Endothelial cell (in vitro differentiated cells): ENCODE measurements around the gene RPS25. TPM values are rescaled to one million over a fixed set of nuclear protein-coding genes. Genes with fewer than 3 reads are reported as not detected.
"Not testable (repeated sequence)": the region's sequence is repeated elsewhere in the genome, so short reads cannot be mapped to it uniquely, and the experiment has no call there.

ENCODE experiments used
- DNase-seq: peaks from one replicate; pipeline ENCODE4 v3.0.0; 2021; ENCODE audit warnings: low spot score
- H3K27ac Mint-ChIP-seq: one replicate; pipeline ENCODE4 v1.8.0; 2021; ENCODE audit warnings: mixed read lengths, inconsistent platforms; ENCODE audit not compliant: unreplicated experiment
- H3K27me3 Mint-ChIP-seq: one replicate; pipeline ENCODE4 v1.8.0; 2021; ENCODE audit warnings: mild to moderate bottlenecking, moderate library complexity, mixed read lengths, inconsistent platforms; ENCODE audit not compliant: unreplicated experiment
- H3K36me3 Mint-ChIP-seq: one replicate; pipeline ENCODE4 v1.8.0; 2021; ENCODE audit warnings: mild to moderate bottlenecking, low read depth, mixed read lengths, inconsistent platforms; ENCODE audit not compliant: unreplicated experiment
- H3K4me1 Mint-ChIP-seq: one replicate; pipeline ENCODE4 v1.8.0; 2021; ENCODE audit warnings: mild to moderate bottlenecking, mixed read lengths, inconsistent platforms; ENCODE audit not compliant: unreplicated experiment
- H3K4me3 Mint-ChIP-seq: one replicate; pipeline ENCODE4 v1.8.0; 2021; ENCODE audit warnings: mild to moderate bottlenecking, mixed read lengths, inconsistent platforms; ENCODE audit not compliant: unreplicated experiment
- H3K9me3 Mint-ChIP-seq: one replicate; pipeline ENCODE4 v1.8.0; 2021; ENCODE audit warnings: mixed read lengths, inconsistent platforms; ENCODE audit not compliant: unreplicated experiment
- total RNA-seq: library from RNA; stranded (reverse); fragmentation: NEBNext Ultra II Directional; extraction: Animal tissue kit (Norgen Biotek cat#: 25700); gene quantifications from one replicate; pipeline ENCODE4 v1.2.1, GENCODE V29; 2021; ENCODE audit not compliant: unreplicated experiment
- TF ChIP-seq, protein P1 (sequence below): fragments of 200-600 bp; sonication (generic); IDR thresholded peaks from one replicate; pipeline ENCODE4 v1.5.0; 2021; ENCODE audit warnings: antibody characterized with exemption; ENCODE audit not compliant: unreplicated experiment

Gene RPS25
- total RNA-seq, 1 donor from 2014 or later = 1,293 TPM

DNA sequence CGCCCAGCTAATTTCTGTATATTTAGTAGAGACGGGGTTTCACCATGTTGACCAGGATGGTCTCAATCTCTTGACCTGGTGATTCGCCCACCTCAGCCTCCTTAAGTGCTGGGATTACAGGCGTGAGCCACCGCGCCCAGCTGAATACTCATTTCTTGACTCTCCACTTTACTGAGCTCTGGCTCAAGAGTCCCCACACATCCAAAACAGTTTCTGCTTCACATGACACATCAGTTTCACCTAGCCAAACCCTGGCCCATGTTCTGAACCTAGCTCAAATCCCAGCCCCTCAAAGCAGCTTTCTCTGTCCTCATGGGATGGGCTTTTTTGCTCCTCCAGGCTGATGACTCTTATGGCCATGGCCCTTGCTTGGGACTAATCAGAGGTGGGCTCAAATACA, 29.1 kb upstream of the RPS25 start:
- Mint-ChIP-seq H3K36me3 (peaks cover 57% of the 10 kb centered on the region), H3K27me3 (peaks cover 8% of the 10 kb centered on the region), H3K27ac (no peak overlapping the region), H3K4me3 (peak overlapping the region; percentile 34), H3K4me1 (no peaks in the 10 kb centered on the region), H3K9me3 (no peaks in the 10 kb centered on the region)
- no peak for DNase-seq
- TF ChIP-seq, protein P1, sequence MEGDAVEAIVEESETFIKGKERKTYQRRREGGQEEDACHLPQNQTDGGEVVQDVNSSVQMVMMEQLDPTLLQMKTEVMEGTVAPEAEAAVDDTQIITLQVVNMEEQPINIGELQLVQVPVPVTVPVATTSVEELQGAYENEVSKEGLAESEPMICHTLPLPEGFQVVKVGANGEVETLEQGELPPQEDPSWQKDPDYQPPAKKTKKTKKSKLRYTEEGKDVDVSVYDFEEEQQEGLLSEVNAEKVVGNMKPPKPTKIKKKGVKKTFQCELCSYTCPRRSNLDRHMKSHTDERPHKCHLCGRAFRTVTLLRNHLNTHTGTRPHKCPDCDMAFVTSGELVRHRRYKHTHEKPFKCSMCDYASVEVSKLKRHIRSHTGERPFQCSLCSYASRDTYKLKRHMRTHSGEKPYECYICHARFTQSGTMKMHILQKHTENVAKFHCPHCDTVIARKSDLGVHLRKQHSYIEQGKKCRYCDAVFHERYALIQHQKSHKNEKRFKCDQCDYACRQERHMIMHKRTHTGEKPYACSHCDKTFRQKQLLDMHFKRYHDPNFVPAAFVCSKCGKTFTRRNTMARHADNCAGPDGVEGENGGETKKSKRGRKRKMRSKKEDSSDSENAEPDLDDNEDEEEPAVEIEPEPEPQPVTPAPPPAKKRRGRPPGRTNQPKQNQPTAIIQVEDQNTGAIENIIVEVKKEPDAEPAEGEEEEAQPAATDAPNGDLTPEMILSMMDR = no peak

DNA sequence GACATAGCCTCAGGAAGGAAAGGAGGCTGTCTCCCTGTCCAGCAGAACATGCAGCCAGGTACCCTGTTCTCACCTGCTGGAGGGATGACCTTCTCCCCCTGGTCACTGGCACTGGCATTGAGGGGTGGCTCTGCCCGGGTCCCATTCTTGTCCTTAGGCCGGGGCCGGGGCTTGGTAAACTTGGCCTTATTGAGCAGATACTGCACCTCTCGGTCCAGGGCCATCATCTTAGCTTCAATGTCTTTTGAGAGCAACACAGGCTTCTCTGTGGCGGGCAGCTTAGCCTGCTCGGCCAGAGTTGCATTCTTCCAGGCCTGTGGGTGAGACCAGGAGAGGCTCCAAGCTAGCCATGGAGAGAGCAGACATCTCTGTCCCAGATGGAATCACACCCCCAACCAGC, 28.3 kb upstream of the RPS25 start:
- Mint-ChIP-seq H3K36me3 (peaks cover 51% of the 10 kb centered on the region), H3K4me1 (no peaks in the 10 kb centered on the region), H3K27ac (no peak overlapping the region), H3K9me3 (no peaks in the 10 kb centered on the region), H3K4me3 (no peak overlapping the region), H3K27me3 (peaks cover 8% of the 10 kb centered on the region)
- TF ChIP-seq, protein P1 = no peak
- no peak for DNase-seq

DNA sequence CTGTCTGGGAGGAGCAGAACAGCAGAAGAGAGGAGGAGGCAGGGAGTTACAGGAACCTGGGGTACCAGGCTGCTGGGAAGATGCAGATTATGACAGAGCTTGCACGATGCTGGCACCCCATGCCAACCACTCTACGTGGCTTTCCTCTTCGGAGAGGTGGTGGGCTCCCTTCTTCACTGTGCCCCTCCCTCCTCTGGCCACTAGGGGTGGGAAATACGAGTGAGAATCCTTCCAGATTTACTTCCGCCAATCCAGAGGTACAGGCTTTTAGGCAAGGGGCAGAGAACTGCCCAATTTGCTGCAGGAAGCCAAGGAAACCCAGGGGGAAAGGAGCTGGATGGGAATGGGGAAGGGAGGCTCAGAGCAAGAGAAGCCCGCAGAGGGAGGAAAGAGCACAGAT, 26.6 kb upstream of the RPS25 start:
- Mint-ChIP-seq H3K27me3 (peaks cover 5% of the 10 kb centered on the region), H3K36me3 (peaks cover 37% of the 10 kb centered on the region), H3K27ac (no peak overlapping the region), H3K4me1 (no peaks in the 10 kb centered on the region), H3K9me3 (no peaks in the 10 kb centered on the region), H3K4me3 (no peak overlapping the region)
- TF ChIP-seq, protein P1 = peak; percentile 45
- DNase-seq = no peak

DNA sequence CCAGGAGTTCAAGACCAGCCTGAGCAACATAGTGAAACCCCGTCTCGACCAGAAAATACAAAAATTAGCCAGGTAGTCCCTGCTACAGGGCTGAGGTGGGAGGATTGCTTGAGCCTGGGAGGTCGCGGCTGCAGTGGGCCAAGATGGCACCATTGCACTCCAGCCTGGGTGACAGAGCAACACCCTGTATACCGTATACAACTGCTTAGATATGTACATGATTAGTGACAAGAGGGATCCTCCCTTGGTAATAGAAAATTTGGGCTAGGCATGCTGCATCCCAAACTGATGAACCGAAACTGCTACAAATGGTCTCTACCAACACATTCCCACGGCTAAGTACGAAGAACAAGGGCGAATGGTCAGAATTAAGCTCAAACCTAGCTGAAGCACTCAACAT, 24.8 kb upstream of the RPS25 start:
- Mint-ChIP-seq H3K4me3 (no peak overlapping the region), H3K9me3 (no peaks in the 10 kb centered on the region), H3K27me3 (peaks cover 2% of the 10 kb centered on the region), H3K36me3 (peaks cover 24% of the 10 kb centered on the region), H3K27ac (no peak overlapping the region), H3K4me1 (no peaks in the 10 kb centered on the region)
- DNase-seq = no peak
- TF ChIP-seq, protein P1 = no peak

DNA sequence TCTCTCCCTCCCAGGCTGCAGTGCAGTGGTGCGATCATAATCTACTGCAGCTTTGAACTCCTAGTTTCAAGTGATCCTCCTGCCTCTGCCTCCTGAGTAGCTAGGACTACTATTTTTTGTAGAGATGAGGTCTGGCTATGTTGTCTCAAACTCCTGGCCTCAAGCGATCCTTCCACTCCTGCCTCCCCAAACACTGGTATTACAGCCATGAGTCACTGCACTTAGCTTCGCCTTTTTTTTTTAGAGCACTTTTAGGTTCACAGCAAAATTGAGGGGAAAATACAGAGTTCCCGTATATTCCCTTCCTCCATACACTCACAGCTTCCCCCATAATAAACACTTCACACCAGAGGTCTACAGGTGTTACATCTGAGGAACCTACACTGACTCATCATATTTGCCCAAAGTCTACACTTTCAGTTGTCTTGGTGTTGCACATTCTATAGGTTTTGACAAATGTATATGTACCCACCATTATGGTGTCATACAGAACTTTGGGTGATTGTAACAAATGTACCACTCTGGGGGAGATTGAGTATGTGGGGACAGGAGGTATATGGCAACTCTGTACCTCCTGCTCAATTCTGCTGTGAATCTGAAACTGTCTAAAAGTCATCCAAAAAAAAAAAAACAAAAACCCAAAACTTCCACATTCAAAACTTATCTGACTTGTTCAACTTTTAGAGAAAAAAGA, 23.8 kb upstream of the RPS25 start:
- Mint-ChIP-seq H3K36me3 (peaks cover 17% of the 10 kb centered on the region), H3K9me3 (no peaks in the 10 kb centered on the region), H3K27me3 (peaks cover 2% of the 10 kb centered on the region), H3K27ac (no peak overlapping the region), H3K4me3 (no peak overlapping the region), H3K4me1 (no peaks in the 10 kb centered on the region)
- DNase-seq = no peak
- TF ChIP-seq, protein P1 = no peak

DNA sequence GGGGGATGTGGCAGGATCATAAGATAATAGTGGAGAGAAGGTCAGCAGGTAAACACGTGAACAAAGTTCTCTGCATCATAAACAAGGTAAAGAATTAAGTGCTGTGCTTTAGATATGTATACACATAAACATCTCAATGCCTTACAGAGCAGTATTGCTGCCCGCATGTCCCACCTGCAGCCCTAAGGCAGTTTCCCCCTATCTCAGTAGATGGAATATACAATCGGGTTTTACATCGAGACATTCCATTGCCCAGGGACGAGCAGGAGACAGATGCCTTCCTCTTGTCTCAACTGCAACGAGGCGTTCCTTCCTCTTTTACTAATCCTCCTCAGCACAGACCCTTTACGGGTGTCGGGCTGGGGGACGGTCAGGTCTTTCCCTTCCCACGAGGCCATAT, 21.3 kb upstream of the RPS25 start:
- not testable (repeated sequence) for H3K27me3 Mint-ChIP-seq, H3K9me3 Mint-ChIP-seq, H3K27ac Mint-ChIP-seq, H3K36me3 Mint-ChIP-seq, H3K4me1 Mint-ChIP-seq, H3K4me3 Mint-ChIP-seq, DNase-seq
